KG1 (cell line): ENCODE data around the gene RTP3.
A peak's percentile ranks its signal among the peaks of the same experiment; 100 is the strongest.

Source experiments
- DNase-seq: peaks from one replicate; lab custom pipeline; 2025; lab: John Stamatoyannopoulos, UW

Gene RTP3

DNA sequence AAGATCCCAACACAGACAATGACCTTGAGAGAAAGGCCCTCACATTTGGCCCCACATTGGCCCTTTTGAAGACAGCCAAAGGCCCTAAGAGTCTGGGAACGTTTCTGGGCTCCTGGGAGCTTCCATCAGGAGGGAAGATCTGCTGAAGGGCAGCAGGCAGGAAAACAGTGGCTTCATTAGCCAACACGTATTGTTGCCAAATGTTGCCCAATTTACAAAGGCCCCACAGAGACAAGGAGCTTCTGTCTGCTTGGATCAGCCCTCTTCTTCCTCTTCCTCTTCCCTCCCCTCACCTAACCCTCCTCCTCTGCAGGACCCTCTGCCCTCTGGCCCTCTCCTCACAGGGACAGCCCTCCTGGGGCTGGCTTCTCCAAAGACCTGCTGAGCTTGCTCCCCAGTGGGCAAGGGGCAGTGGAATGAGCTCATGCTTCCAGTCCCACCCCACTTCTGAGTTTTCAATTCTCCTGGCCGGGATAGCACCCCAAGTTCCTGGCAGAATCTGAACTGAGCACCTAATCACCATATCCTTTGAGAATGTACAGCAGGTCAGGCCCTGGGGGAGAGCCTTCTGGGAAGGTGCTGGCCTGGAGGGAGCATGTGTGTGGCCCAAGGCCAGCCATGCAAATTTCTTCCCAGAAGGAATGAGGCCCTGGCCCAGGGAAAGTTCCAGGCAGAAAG lies 28.0 kb upstream of the RTP3 start:
- no peak for DNase-seq

DNA sequence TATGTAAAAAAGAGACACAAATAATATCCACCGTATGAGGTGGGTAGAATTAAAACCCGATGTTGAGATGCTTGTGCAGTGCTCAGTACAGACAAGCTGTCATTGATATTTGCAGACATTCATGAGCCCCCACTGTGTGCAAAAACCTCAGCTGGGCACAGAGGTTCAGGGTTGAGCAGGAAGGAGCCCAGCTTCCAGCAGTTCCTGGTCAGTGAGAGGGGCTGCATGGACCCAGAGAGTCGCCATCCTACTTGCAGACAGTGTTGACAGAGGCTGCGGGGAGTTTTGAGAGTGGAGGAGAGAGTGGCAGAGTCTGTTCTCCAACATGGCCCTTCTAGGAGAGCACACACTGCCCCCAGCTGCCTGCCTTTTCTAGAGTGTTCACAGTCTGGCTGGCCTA lies 26.9 kb upstream of the RTP3 start:
- DNase-seq: no peak

DNA sequence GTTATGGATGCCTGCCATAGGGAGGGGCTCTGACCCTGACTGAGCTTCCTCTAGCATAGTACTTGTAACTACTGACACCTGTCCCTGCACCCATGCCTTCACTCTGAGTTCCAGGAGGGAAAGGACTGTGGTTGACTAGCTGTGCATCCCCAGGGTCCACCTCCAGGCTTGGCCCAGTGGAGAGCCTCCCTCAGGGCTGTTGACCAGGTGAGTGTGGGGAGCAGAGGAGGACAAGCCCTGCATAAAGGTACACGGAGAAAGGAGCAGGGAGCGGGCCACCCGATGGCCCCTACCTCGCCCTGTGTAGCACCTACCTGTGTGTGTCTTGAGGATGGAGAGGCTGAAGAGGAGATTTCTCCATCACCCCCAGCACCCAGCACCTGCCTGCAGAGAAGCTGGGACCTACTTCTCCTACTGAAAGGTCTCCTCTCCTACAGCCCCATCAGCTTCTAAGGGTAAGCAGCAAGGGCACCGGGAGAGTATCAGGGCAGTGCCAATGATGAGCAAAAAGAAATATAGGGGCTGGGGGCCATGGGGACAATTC lies 26.3 kb upstream of the RTP3 start:
- no peak for DNase-seq

DNA sequence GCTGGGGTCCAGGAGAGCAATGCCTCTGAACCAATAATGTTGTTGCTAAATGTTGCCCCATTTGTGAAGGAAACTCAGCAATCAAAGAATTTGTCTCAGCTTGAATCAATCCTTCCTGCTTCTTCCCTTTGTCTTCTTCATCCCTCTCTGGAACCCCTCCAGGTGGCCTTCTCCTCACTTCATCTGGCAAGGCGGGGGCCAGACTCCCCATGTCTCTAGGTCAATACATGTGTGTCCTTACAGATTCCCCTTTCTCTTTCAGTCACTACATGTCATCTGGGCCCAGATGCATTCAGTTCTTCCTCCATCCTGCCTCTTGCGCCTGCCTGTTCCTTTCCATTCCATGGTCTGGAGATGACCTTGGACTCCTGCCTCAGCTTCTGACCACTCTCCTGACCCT lies 25.0 kb upstream of the RTP3 start:
- DNase-seq: no peak

DNA sequence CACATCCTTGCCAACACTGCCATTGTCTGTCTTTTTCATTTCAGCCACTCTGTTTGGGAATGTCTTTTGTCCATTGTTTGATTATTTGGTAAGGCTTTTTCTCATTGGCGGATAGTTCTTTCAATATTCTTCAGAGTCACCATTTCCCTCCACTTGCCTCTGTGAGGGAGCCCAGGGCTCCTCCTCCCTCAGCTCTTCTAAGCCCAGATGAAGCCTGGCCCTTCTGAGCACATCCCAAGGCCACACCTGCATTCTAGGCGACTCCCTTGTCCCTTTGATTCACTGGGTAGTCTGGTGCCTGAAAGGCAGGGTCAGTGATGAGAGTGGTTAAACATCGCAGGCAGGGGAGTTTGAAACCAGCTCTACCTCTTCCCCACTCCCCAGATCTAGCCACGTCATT lies 20.6 kb upstream of the RTP3 start:
- DNase-seq: no peak

DNA sequence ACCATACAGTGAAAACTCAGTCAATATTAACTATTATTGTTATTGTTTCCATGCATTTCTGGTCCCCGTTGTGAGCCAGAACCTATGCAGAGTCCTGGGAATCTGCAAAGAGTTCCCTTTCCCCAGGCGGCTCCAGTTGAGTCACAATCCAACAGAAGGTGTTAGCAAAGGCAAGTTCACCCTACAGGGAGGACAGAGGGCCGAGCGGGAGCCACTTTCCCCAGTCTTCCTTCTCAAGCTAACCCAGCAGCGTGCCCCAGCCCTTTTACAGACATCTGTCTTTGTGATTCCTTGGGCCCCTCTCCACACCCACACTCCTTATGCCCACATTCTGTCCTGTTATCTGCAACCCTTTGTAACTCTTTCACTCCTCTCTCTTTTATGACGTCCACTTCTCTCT lies 20.0 kb upstream of the RTP3 start:
- DNase-seq: no peak

DNA sequence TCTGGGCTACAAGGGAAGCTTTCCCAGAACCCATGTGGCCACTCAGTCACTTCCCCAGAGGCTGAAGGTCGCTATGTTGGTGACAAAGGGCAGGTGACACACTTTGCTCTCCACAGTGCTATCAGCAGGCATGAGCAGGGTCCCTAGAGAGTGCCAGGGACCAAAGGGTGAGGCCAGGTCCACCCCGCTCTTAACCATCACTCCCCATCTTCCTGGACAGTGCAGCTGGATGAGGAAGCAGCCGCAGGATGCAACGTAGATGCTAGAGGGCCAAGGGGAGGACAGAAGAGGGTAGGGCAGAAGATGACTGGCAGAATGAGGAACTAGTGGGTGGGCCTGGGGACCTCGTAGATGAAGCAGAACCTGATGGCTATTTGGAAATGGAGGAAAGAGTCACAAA lies 19.4 kb upstream of the RTP3 start:
- DNase-seq: no peak

DNA sequence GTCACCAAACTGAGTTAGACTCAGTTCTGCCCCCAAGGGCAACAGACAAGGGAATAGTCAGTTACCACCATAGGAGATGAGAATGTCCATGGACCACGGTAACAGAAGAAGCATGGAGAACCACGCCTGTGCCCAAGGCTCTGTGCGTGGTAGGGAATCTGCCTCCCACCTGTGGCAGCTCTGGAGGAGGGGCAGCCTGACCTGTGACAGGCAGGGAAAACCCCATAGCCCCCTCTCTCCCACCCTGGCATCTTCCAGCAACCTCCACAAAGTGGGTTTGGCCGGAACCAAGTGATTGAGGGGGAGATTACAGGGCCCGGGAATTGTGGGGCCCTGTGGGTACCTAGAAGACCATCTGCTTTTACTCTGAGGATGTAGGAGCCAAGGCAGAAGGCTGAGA lies 18.8 kb upstream of the RTP3 start:
- DNase-seq: no peak

DNA sequence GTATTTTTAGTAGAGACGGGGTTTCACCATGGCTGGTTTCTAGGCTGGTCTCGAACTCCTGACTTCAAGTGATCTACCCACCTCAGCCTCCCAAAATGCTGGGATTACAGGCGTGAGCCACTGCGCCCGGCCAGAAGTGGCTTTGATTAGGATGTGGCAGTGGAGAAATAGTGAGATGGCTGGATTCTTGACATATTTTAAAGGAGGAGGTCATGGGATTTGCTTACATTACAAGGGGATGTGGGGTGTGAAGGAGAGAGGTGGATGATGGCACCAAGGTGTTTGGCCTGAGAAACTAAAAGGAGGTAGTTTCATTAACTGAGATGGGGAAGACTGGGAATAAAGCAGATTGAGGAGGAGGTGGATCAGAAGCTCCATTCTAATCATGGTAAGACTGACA lies 18.1 kb upstream of the RTP3 start:
- DNase-seq: no peak

DNA sequence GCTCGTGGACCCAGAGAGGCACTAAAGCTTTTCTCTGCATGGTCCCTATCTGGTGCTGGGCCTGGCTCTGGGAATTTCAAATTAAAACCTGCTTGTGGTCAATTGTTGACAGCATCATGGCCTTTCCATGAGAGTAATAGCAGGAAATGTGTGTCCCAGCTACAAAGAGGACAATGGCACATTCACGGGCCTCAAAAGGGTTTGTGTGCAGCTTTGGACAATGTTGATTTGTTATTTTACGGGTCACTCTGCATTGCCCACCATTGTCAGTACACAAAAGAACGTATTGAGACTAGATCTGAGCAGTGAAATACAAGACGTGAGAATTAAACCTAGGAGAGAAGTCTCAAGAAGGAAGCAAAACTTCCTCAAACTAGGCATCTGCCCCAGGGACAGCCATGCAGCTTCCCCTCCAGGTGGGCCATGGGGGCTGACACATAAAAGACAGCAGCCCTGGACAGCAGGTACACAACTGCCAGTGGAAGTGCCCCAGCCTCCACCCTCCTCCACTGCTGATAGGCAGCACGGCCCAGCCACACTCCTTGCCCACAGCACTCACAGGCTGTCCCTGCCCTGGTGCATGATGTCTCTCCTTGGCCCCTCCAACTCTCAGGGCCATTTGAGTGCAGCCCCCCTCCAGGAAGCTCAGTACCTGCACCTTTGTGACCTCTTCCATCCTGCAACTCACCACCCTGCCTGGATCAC lies 17.1 kb upstream of the RTP3 start:
- no peak for DNase-seq

DNA sequence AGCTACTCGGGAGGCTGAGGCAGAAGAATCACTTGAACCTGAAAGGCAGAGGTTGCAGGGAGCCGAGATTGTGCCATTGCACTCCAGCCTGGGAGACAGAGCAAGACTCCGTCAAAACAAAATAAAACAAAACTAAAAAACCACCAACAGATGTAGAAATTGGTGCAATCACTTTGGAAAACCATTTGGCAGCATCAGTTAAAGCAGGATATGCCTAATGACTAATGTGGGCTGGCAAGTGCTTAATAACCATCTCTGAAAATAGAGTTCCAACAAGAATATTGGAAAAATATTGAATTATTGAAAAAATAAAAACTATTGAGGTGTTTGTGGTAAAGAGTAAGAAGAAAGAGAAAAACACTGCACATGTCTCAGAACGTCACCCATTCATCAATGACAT lies 16.1 kb upstream of the RTP3 start:
- no peak for DNase-seq

DNA sequence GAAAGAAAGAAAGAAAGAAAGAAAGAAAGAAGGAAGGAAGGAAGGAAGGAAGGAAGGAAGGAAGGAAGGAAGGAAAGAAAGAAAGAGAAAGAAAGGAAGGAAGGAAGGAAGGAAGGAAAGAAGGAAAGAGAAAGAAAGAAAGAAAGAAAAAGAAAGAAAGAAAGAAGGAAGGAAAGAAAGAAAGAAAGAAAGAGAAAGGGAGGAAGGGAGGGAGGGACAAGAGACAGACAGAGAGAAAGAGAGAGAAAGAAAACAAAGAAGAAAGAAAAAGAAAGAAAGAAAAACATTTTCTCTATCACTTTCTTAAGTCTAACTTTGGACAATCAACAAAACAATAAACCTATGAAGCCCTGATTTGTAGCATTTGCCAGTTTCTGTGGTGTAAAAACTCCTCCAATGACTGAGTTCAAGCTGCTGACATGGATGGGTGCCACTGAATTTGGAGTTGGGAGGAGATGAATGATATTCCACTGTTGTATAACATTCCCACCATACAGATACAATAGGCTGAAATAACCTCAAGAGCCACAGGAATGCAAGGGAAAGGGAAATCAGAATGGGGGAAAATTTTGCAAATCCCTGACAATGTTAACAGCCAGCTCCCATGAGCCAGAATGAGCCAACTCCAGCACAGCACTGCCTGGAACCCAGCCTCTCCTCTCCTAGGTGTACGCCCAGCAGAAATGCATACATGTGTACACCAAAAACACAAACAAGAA lies 15.0 kb upstream of the RTP3 start:
- DNase-seq: no peak

DNA sequence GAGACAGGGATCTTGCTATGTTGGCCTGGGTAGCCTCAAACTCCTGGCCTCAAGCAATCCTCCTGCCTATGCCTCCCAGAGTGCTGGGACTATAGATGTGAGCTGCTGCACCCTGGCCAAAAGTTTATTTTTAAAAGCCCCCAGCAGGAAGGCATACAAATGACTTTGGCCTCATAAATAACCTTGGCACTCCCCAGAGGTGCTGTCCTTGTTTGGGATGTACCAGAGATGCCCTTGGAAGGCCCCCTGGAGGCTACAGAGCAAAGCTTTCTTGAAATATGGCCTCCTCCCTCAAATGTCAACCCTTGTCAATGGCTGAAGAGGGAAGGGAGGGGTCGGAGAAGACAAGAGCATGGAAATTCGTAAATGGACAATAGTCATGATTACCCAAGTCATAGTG lies 14.0 kb upstream of the RTP3 start:
- DNase-seq: no peak

DNA sequence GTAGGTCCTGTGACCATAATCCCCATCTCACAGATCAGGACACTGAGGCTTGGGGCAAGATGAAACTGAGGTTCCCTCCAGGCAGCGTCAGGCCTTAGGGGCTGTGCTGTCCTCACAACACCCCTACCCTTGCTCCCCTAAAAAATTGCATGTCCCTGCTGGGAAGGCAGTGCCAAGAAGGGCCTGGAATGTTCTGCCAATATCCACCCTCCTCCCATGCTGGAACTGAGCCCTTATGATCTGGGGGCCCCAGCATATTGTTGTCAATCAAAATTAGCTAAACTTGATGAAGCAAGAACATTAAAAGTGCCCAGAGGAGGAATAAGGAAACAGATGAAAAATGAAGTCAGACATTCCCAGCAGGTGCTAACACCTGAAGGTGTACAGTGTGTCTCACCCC lies 13.4 kb upstream of the RTP3 start:
- DNase-seq: no peak

DNA sequence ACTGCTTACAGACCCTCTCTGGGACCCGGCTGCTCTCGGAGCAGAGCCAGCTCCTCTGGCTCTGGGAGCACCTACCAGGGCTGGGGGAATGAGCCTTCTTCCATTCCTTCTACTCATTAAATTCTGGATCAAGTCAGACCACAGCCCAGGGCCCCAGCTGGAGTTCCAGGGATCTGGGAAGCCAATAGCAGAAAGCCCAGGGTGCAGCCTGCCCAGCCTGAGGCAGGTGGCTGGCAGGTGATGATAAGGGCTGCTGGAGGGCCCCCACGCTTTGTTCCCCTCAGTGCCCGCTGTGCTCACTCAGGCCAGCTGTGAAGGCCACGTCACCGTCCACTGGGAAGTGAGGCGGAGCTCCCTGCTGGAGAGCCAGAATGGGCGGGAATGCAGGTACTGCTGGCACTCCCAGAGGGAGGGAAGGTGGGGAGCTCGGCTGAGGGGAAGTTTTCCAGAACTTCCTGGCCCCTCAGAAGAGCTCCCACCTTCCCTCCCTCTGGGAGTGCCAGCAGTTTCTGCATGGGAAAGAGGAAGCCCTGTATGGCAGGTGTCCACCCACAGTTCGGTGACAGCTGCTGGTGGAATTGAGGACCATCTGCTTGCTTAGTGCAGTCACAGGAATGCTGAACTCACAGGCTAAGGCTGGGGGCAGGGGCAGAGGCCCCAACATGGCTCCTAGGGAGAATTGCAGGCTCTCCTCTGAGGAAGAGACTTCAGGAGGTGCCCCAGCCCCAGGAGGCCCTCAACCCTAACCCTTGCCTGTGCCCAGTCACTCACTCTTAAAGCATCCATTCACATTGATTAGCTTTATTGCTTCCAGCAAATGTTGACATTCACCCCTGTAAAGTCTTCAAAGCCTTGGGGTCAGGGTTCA lies 12.6 kb upstream of the RTP3 start:
- no peak for DNase-seq

DNA sequence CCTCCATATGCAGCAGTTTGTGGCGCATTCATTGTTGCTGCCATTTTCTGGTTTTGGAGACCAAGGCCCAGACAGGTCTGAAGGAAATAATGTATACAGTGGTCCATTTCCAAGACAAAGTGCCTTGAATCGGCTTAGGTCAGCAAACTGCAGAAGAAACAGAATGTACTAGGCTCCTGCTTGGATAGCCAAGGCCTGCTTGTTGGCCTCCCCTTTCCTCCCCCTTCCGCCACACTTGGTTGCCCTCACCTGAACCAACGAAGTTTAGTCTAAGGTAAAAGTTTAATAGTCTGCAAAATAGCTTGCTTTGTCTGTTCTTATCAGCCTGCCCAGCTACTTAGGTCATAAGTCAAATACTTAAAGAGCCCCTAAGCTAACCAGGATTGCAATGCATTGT lies 12.0 kb upstream of the RTP3 start:
- no peak for DNase-seq

DNA sequence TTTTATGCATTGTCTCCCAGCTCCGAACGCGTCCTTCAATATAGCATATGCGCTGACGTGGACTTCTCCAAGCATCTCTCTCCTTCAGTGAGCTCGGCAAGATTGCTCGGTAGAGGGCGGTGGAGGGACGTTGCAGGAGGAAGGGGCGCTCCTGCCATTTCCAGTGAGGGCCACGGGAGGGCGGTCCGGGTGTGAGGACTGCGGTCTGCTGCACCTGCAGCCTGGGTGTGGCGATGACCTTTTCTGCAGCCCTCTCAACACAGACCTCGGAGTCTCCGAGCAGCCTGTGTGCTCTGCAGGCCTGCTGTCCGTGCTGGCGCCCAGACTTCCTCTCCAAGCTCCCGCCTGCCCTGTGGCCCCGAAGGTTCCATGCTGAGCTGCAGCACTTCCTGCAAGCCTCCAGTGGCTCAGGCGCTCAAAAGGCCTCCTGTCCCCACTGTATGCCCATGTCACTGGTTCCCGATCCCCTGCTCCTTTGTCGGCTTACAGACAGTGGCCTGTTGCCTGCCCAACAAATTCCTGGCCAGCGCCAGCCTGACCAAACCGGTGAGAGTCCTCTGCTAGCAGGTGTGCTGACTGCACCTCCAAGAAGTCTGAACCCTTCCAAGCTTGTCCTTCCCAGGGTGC lies 8.9 kb upstream of the RTP3 start:
- peak; percentile 85 for DNase-seq

DNA sequence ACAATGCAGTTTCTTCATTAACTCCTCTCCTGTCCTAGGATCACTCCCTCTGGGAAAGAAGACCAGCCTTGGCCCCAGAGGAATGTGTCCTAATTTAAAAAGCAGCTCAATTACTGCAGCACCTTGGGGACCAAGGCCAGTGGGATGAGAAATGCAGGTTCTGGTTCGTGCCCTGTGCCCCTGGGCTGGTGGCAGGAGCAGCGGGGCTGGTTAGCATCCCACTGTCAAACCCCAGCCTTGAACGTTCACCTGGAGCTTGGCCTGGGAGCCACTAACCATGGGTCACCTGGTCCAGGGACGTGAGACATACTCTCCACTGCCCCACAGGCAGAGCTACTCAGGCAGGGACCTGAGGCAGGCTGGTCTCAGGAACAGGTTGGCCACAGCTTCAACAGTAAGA lies 8.4 kb upstream of the RTP3 start:
- no peak for DNase-seq

DNA sequence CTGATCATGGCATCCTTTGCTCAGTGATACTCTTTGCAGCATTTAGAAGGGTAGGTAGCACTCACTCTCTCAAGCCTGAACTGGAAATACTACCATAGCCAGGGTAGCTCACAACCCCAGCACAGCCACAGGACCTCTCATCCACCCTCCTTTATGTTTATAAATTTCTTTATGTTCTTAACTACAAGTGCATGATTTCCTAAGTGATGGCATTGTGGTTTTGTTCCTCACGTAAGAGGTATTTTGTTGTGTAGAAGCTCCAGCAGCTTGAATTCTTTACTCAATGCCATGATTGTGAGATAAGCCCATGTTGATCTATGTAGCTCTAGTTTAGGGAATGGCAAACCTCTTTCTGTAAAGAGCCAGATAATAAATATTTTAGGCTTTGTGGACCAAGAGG lies 7.9 kb upstream of the RTP3 start:
- DNase-seq: no peak

DNA sequence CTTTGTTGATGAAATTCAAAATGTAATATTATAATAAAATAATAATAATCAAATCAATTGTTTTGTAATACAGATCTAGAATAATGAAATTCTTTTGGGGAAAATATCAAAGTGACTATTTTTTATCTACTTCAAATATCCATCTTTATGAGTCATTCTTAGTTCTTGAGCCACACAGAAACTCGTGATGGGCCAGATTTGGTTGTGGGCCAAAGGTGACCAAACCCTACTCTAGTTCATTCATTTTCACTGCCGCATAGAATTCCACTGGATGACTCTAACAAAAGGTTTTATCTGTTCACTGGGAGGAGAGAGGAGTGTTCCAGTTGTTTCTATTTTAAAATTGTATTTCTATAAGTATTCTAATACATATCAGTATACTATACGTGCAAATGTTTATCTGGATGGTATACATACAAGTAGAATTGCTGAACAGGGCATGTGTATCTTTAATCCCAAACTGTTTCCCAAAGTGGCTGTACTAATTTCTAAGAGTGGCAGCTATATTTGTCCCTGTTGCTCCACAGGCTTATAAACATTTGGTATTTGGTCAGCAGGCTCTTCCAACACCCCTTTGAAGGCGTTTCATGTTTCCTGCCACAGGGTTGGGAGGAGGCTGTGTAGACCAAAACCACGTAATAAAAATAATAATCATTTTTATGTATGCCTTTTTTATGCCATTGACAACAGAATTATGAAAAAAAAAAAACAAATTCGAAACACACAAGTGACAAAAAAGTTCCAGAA lies 7.3 kb upstream of the RTP3 start:
- DNase-seq: no peak
